DND-41 (cell line): Measurements from ENCODE around the gene CRAMP1.

Experiments used
- EZH2 ChIP-seq: IDR thresholded peaks from 3 replicates; pipeline ENCODE4 v1.6.1; 2012; ENCODE audit warnings: borderline replicate concordance, low read depth, mild to moderate bottlenecking, moderate library complexity, low read length, inconsistent platforms; ENCODE audit not compliant: severe bottlenecking
- TF ChIP-seq, protein P1 (sequence below): IDR thresholded peaks from 2 replicates; pipeline ENCODE4 v1.5.1; 2012; ENCODE audit warnings: borderline replicate concordance, low read length, moderate library complexity, mild to moderate bottlenecking; ENCODE audit not compliant: poor library complexity, severe bottlenecking; ENCODE audit errors: extremely low read depth

DNA sequence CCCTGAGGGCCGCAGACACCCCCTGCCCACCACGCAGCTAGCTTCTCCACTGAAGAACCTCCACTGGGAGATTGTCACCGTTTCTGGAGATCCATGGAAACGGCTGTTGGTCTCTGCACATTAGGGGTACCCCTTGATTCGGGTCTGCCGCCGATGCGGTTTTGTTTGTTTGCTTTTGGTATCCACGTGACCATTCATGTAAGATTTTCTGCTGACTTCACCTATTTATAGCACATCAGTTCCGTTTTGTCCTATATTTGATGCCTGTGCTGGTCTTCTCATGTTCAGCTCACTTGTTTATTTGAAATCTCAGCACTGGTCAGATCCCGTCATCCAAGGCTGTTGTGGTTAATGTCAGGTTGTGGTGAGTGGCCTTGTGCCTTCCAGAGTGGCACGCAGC is 21.1 kb downstream of the CRAMP1 start:
- TF ChIP-seq, protein P1, sequence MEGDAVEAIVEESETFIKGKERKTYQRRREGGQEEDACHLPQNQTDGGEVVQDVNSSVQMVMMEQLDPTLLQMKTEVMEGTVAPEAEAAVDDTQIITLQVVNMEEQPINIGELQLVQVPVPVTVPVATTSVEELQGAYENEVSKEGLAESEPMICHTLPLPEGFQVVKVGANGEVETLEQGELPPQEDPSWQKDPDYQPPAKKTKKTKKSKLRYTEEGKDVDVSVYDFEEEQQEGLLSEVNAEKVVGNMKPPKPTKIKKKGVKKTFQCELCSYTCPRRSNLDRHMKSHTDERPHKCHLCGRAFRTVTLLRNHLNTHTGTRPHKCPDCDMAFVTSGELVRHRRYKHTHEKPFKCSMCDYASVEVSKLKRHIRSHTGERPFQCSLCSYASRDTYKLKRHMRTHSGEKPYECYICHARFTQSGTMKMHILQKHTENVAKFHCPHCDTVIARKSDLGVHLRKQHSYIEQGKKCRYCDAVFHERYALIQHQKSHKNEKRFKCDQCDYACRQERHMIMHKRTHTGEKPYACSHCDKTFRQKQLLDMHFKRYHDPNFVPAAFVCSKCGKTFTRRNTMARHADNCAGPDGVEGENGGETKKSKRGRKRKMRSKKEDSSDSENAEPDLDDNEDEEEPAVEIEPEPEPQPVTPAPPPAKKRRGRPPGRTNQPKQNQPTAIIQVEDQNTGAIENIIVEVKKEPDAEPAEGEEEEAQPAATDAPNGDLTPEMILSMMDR = no peak
- TF ChIP-seq EZH2 = no peak
